ENCODE results near the gene ZBP1.
A peak's percentile ranks its signal among the peaks of the same experiment; 100 is the strongest.
"Not testable (repeated sequence)": the region's sequence is repeated elsewhere in the genome, so short reads cannot be mapped to it uniquely, and the experiment has no call there.

Gene ZBP1

GRCh38 chr20:57638173-57638894, 18.1 kb upstream of the ZBP1 start:
- DNase-seq: no peak

GRCh38 chr20:57633945-57634491, 13.8 kb upstream of the ZBP1 start:
- no peak for DNase-seq

GRCh38 chr20:57632286-57632685, 12.1 kb upstream of the ZBP1 start:
- no peak for DNase-seq

- DNase-seq: no peak
These were observed 9.8 kb upstream of the ZBP1 start for GRCh38 chr20:57630061-57630460.

DNA sequence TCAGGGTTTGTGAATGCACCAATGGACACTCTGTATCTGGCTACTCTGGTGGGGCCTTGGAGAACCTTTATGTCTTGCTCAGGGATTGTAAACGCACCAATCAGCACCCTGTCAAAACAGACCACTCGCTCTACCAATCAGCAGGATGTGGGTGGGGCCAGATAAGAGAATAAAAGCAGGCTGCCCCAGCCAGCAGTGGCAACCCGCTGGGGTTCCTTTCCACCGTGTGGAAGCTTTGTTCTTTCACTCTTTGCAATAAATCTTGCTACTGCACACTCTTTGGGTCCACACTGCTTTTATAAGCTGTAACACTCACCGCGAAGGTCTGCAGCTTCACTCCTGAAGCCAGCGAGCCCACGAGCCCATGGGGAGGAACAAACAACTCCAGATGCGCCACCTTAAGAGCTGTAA, 9.3 kb upstream of the ZBP1 start:
- DNase-seq: not testable (repeated sequence)

DNA sequence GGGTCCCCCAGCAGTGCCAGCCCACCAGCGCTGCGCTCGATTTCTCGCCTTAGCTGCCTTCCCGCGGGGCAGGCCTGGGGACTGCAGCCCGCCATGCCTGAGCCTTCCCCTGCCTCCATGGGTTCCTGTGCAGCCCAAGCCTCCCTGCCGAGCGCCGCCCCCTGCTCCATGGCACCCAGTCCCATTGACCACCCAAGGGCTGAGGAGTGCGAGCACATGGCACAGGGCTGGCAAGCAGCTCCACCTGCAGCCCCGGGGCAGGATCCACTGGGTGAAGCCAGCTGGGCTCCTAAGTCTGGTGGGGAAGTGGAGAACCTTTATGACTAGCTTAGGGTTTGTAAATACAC, 8.7 kb upstream of the ZBP1 start:
- DNase-seq: not testable (repeated sequence)

DNA sequence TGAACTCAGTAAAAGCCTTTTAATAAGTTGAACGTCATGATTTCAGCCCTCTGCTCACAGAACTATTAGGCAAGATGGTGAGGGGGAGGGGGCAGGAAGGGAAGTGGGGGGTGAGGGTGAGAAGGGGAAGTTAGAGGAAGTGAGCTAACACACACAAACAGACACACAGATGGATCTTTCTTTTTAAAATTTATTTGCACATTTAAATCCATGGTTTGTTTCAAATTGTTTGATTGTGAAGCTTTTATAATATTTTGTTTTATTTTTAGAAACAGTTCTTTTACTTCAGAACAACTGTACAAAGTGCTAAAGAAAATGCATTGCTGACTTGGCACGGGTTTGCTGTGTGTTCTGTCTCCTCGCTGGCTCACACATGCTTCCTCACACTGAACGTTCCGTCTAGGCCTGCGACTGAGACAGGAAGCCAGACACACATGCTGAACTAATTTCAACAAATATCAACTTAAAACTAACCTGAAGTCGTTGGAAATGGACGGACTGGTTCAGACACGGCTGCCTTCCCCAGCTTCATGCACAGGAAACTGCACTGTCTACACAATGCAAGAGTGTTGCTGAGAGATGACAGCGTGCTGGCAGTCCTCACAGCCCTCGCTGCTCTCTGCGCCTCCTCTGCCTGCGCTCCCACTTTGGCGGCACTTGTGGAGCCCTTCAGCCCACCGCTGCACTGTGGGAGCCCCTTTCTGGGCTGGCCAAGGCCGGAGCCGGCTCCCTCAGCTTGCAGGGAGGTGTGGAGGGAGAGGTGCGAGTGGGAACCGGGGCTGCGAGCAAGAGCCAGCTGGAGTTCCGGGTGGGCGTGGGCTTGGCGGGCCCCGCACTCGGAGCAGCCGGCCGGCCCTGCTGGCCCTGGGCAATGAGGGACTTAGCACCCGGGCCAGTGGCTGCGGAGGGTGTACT, 8.1 kb upstream of the ZBP1 start:
- DNase-seq: no peak

DNA sequence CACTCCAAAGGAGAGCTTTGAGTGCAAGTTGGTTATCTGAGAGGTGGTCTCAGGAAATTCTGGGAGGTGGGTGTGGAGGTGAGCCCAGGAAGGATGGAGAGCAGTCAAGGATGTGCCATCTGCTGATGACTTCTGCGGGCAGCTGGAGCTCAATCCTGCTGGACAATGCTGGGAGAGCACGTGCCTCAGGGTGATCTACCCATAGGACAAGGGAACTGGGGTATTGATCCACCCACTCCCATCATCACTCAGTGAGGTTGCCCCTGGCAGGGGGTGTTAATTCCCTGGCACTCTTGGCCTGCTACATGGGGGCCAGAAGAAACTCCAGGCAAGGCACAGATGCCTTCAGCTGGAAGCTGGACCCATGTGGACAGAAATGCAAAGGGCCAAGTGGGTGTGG, 7.1 kb upstream of the ZBP1 start:
- no peak for DNase-seq

DNA sequence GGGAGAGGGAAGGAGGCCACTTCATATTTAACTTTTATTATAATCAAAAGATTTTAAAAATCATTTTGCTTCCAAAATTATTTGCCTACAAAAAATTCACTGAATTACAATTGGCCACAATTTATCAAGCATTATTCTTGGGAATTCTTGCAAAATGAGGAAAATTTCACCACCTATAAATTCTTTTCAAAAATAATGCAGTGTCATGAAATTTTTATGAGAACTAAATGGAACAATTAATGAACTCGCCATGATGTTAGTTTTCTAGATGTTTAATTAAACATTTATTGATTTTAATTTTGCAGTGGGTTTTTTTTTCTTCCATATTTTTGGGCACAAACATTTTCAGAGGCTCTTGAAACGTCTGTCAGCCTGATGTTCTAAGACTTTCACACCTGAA, 5.8 kb upstream of the ZBP1 start:
- DNase-seq: no peak

GRCh38 chr20:57625181-57625958, 5.1 kb upstream of the ZBP1 start:
- DNase-seq: no peak

DNA sequence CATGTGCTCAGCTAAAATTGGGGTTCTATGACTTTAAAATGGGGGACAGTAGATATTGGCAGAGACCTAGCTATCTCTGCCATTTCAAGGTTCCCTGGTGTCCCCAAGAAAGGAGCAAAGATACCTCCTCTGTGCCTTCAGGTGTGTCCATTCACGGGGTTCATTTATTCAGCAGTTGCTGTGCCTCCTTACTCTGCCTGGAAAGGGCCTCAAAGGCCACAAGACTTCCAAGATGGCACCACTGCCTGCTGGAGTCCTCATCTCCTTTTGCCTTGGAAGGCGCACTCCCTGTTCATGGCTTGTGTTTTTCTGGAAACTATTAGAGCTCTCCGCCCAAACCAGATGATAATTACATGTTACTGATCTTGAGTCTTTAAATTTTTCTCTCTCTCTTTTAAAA, 3.9 kb upstream of the ZBP1 start:
- no peak for DNase-seq

GRCh38 chr20:57622579-57623381, 2.6 kb upstream of the ZBP1 start:
- DNase-seq: peak; percentile 49

- no peak for DNase-seq
These were observed 2.0 kb upstream of the ZBP1 start for GRCh38 chr20:57622201-57622570.

DNA sequence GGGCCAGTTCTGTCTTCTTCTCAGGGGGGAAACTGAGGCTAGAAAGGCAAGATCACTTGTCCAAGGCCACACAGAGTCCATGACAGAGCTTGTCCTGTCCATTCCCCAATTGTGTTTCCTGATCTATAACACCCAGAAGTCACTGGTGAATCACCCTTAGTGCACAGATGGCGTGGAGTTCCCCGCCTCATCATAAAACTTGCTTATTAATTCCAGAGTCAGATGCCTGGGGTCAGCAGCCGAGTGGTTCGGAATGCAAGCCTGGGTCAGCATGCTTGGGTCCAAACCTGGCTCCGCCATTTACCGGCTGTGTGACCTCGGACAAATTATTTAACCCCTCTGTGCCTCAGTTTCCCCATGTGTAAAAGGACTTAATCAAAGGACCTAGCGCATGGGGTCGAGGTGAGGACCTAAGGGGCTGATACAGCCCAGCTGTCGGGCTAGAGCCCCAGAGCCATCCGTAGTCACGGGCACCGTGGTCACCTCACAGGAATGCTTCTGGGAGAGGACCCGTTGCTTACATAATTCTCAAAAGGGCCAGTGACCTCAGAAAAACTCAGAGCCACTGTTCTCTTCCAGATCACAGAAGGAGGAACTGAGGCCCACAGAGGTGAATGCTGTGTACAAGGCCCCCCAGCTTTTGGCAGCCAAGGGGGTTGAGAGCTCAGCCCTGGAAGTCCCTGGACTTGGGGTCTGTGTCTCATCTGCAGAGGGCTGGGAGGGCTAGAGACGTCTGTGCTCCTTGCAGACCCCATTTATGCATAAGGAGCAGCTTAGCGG, 1.4 kb upstream of the ZBP1 start:
- DNase-seq: no peak

- no peak for DNase-seq
These were observed 773 bp upstream of the ZBP1 start for GRCh38 chr20:57620999-57621398.

- no peak for DNase-seq
These were observed 985 bp downstream of the ZBP1 start for GRCh38 chr20:57619051-57619831.

DNA sequence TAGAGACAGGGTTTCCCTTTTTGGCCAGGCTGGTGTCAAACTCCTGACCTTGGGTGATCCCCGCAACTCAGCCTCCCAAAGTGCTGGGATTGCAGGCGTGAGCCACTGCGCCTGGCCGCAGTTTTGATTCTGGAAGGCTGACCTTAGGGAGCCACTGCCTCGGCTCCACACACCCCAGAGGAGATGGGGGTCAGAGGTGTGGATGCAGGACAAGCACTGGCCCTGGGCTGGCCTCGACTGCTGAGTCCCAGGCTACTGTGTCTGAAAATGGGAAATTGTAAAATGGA, 1.5 kb downstream of the ZBP1 start:
- DNase-seq: no peak

GRCh38 chr20:57618091-57618763, 2.0 kb downstream of the ZBP1 start:
- no peak for DNase-seq

- DNase-seq: no peak
These were observed 3.0 kb downstream of the ZBP1 start for GRCh38 chr20:57617079-57617795.

All from NCI-H526 treated with DMSO at 0.1 percent for 48 hours (cell line).